SU-DHL-6 (cell line): ENCODE measurements around the gene EZH2.

Experiments
- H2AFZ ChIP-seq: fragments of 200-600 bp; sonication (generic); 2 replicates; pipeline ENCODE4 v1.6.1; 2014; ENCODE audit warnings: low read depth, mild to moderate bottlenecking, moderate library complexity, mixed read lengths, antibody characterized with exemption, low read length; ENCODE audit not compliant: severe bottlenecking
- H3F3A ChIP-seq: fragments of 200-600 bp; shearing (Covaris generic); 2 replicates; pipeline ENCODE4 v1.6.0; 2016; ENCODE audit warnings: antibody characterized with exemption, mild to moderate bottlenecking; ENCODE audit not compliant: insufficient read depth
- H3K27ac ChIP-seq: fragments of 200-600 bp; sonication (generic); 2 replicates; pipeline ENCODE4 v1.5.1; 2016; ENCODE audit warnings: low read depth, mild to moderate bottlenecking, low read length, moderate library complexity, mixed read lengths
- H3K27me3 ChIP-seq: fragments of 200-600 bp; sonication (generic), shearing (Covaris generic); 2 replicates; pipeline ENCODE4 v1.6.0; 2014; ENCODE audit warnings: mild to moderate bottlenecking, low read length
- H3K36me3 ChIP-seq: fragments of 200-600 bp; sonication (generic); 2 replicates; pipeline ENCODE4 v1.6.1; 2014; ENCODE audit warnings: mild to moderate bottlenecking, low read length, mixed read lengths
- H3K4me2 ChIP-seq: fragments of 300-600, 200-600 bp; shearing (Covaris generic), sonication (generic); 2 replicates; pipeline ENCODE4 v1.6.0; 2014; ENCODE audit warnings: low read length, low read depth, mild to moderate bottlenecking; ENCODE audit not compliant: poor library complexity, severe bottlenecking
- H3K4me3 ChIP-seq: fragments of 200-600 bp; sonication (generic); 2 replicates; pipeline ENCODE4 v1.5.1; 2014; ENCODE audit warnings: antibody characterized with exemption, low read length, mild to moderate bottlenecking, mixed read lengths; ENCODE audit not compliant: insufficient read depth, poor library complexity, severe bottlenecking
- H3K79me2 ChIP-seq: fragments of 200-600 bp; sonication (generic); 2 replicates; pipeline ENCODE4 v1.6.1; 2014; ENCODE audit warnings: mild to moderate bottlenecking, low read length, moderate library complexity; ENCODE audit not compliant: insufficient read depth
- H3K9ac ChIP-seq: fragments of 200-600 bp; sonication (generic); 2 replicates; pipeline ENCODE4 v1.7.0; 2014; ENCODE audit warnings: mild to moderate bottlenecking, low read length
- H3K9me2 ChIP-seq: fragments of 200-600 bp; sonication (generic); replicated peaks from 2 replicates; pipeline ENCODE4 v1.6.1; 2014; ENCODE audit warnings: low read length; ENCODE audit not compliant: insufficient read depth
- H3K9me3 ChIP-seq: fragments of 200-600 bp; sonication (generic); 2 replicates; pipeline ENCODE4 v1.6.1; 2014; ENCODE audit warnings: low read length, mixed read lengths; ENCODE audit not compliant: insufficient read depth
- H4K20me1 ChIP-seq: fragments of 200-600 bp; sonication (generic); 2 replicates; pipeline ENCODE4 v1.6.1; 2014; ENCODE audit warnings: low read depth, mild to moderate bottlenecking, antibody characterized with exemption, low read length, moderate library complexity, mixed read lengths
- CTCF ChIP-seq: fragments of 200-600 bp; sonication (generic); IDR thresholded peaks from one replicate; pipeline ENCODE4 v1.5.1; 2017; ENCODE audit warnings: antibody characterized with exemption, mild to moderate bottlenecking, low read length, moderate library complexity; ENCODE audit not compliant: insufficient read depth, poor library complexity, severe bottlenecking
- EZH2phosphoT487 ChIP-seq: fragments of 200-600 bp; sonication (generic), shearing (Covaris generic); conservative IDR thresholded peaks from 2 replicates; pipeline ENCODE4 v1.6.1; 2018; ENCODE audit warnings: mild to moderate bottlenecking, antibody characterized with exemption, low read length, moderate library complexity, mixed read lengths

Gene EZH2

GRCh38 chr7:148819697-148820360 is 64.3 kb downstream of the EZH2 start:
- H3K9ac ChIP-seq: no peak overlapping the region
- no peak for TF ChIP-seq EZH2phosphoT487
- no peak for TF ChIP-seq CTCF
- H3K27ac ChIP-seq: no peak overlapping the region
- H3F3A ChIP-seq: peaks cover 14% of the 10 kb centered on the region; the same call in 1 of the 2 replicates
- H3K9me3 ChIP-seq: no peaks in the 10 kb centered on the region
- no peaks in the 10 kb centered on the region for H3K9me2 ChIP-seq
- peaks cover 70% of the 10 kb centered on the region for H3K36me3 ChIP-seq
- no peak overlapping the region for H2AFZ ChIP-seq
- H4K20me1 ChIP-seq: no peaks in the 10 kb centered on the region
- H3K79me2 ChIP-seq: no peaks in the 10 kb centered on the region; the same call in 1 of the 2 replicates
- H3K27me3 ChIP-seq: no peaks in the 10 kb centered on the region
- no peak overlapping the region for H3K4me2 ChIP-seq
- no peak overlapping the region for H3K4me3 ChIP-seq

- H3K9ac ChIP-seq: no peak overlapping the region
- no peak overlapping the region for H3K4me3 ChIP-seq
- H2AFZ ChIP-seq: no peak overlapping the region
- no peak overlapping the region for H3K4me2 ChIP-seq
- H3K27me3 ChIP-seq: no peaks in the 10 kb centered on the region
- H3K79me2 ChIP-seq: no peaks in the 10 kb centered on the region; the same call in 1 of the 2 replicates
- no peaks in the 10 kb centered on the region for H4K20me1 ChIP-seq
- H3K36me3 ChIP-seq: peaks cover 86% of the 10 kb centered on the region
- H3F3A ChIP-seq: peaks cover 18% of the 10 kb centered on the region; the same call in 1 of the 2 replicates
- no peaks in the 10 kb centered on the region for H3K9me2 ChIP-seq
- TF ChIP-seq CTCF (no peak), EZH2phosphoT487 (no peak)
- H3K9me3 ChIP-seq: no peaks in the 10 kb centered on the region
- no peak overlapping the region for H3K27ac ChIP-seq
Observed at GRCh38 chr7:148815612-148816011, 68.5 kb downstream of the EZH2 start.

- Histone ChIP-seq H3K79me2 (no peaks in the 10 kb centered on the region; the same call in 1 of the 2 replicates), H3K4me3 (no peak overlapping the region), H3K9me2 (no peaks in the 10 kb centered on the region), H3K27me3 (no peaks in the 10 kb centered on the region), H3K4me2 (no peak overlapping the region), H4K20me1 (no peaks in the 10 kb centered on the region; the same call in 1 of the 2 replicates), H3F3A (peaks cover 18% of the 10 kb centered on the region; the same call in 1 of the 2 replicates), H3K36me3 (peaks cover 81% of the 10 kb centered on the region), H3K9ac (no peak overlapping the region), H2AFZ (no peak overlapping the region), H3K9me3 (no peaks in the 10 kb centered on the region), H3K27ac (no peak overlapping the region)
- no peak for TF ChIP-seq CTCF
- TF ChIP-seq EZH2phosphoT487: no peak
Observed at GRCh38 chr7:148814922-148815559, 69.0 kb downstream of the EZH2 start.
